ENCODE data around the gene CDC45.

Gene CDC45

DNA sequence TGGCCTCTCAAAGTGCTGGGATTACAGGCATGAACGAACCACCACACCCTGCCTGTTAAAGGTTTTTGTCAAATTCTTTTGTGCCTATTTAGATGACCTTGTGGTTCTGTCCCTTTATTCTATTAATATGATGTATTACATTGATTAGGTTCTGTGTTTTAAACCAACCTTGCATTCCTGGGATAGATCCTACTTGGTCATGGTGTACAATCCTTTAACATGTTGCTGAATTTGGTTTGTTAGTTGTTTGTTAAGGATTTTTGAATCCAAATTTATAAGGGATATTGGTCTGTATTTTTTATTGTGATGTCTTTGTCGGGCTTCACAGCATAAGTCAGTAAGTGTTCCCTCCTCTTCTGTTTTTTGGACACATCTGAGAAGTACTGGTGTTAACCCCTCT lies 73.5 kb downstream of the CDC45 start:
- no peak overlapping the region for H3K4me3 ChIP-seq (ENCODE audit: low read depth, low read length)
- TF ChIP-seq, protein P1, sequence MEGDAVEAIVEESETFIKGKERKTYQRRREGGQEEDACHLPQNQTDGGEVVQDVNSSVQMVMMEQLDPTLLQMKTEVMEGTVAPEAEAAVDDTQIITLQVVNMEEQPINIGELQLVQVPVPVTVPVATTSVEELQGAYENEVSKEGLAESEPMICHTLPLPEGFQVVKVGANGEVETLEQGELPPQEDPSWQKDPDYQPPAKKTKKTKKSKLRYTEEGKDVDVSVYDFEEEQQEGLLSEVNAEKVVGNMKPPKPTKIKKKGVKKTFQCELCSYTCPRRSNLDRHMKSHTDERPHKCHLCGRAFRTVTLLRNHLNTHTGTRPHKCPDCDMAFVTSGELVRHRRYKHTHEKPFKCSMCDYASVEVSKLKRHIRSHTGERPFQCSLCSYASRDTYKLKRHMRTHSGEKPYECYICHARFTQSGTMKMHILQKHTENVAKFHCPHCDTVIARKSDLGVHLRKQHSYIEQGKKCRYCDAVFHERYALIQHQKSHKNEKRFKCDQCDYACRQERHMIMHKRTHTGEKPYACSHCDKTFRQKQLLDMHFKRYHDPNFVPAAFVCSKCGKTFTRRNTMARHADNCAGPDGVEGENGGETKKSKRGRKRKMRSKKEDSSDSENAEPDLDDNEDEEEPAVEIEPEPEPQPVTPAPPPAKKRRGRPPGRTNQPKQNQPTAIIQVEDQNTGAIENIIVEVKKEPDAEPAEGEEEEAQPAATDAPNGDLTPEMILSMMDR (IDR thresholded peaks at IDR 0.05; ENCODE audit: low read depth, low read length) = no peak

GRCh38 chr22:19554834-19555404 lies 75.2 kb downstream of the CDC45 start:
- no peak overlapping the region for H3K4me3 ChIP-seq (ENCODE audit: low read depth, low read length)
- TF ChIP-seq, protein P1 (IDR thresholded peaks at IDR 0.05; ENCODE audit: low read depth, low read length) = no peak

GRCh38 chr22:19555651-19556050 lies 75.9 kb downstream of the CDC45 start:
- H3K4me3 ChIP-seq (ENCODE audit: low read depth, low read length) = no peak overlapping the region
- TF ChIP-seq, protein P1 (IDR thresholded peaks at IDR 0.05; ENCODE audit: low read depth, low read length) = no peak

DNA sequence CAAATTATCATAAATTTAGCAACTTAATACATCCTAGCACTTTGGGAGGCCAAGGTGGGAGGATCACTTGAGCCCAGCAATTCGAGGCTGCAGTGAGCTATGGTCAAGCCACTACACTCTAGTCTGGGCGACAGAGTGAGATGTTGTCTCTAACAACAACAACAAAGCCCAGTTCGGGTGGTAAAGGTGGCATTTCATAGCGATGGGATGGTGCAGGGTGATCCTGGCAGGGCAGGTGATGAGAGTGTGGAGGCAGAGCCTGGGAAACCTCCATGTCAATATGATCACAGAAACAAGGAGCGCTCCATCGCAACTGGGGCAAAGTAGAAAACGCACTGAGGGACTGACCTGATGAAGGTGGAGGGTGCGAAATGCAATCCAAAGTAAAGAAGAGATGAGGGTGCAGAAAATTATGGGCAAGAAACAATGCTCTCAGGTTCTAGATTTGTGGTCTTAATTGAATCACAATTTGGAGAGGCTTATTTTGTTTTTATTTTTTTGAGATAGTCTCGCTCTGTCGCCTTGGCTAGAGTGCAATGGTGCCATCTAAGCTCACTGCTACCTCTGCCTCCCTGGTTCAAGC lies 77.3 kb downstream of the CDC45 start:
- H3K4me3 ChIP-seq (ENCODE audit: low read depth, low read length) = no peak overlapping the region
- TF ChIP-seq, protein P1 (IDR thresholded peaks at IDR 0.05; ENCODE audit: low read depth, low read length) = no peak

- TF ChIP-seq, protein P1 (IDR thresholded peaks at IDR 0.05; ENCODE audit: low read depth, low read length) = no peak
- H3K4me3 ChIP-seq (ENCODE audit: low read depth, low read length) = no peak overlapping the region
Observed at GRCh38 chr22:19559324-19559811, 79.6 kb downstream of the CDC45 start.

- H3K4me3 ChIP-seq (ENCODE audit: low read depth, low read length) = no peak overlapping the region
- TF ChIP-seq, protein P1 (IDR thresholded peaks at IDR 0.05; ENCODE audit: low read depth, low read length) = no peak
Observed at GRCh38 chr22:19559956-19560355, 80.2 kb downstream of the CDC45 start.
